Eye (tissue), 1 donor: ENCODE data around the gene PIP5K1C.
"Not testable (repeated sequence)": the region's sequence is repeated elsewhere in the genome, so short reads cannot be mapped to it uniquely, and the experiment has no call there.

Experiments used
- DNase-seq: peaks from one replicate; pipeline ENCODE4 v3.0.0-alpha.2; 2015

The PIP5K1C gene

GRCh38 chr19:3585301-3586126 is 114.8 kb downstream of the PIP5K1C start, which contains the start of gene GIPC3:
GIPC3 (plus strand) TSS chr19:3585478; CDS start chr19:3585598, 120 bp downstream.
- DNase-seq: no peak

- DNase-seq: not testable (repeated sequence)
Measured at GRCh38 chr19:3584036-3584802, 116.0 kb downstream of the PIP5K1C start.

- not testable (repeated sequence) for DNase-seq
Measured at GRCh38 chr19:3581792-3582191, 118.5 kb downstream of the PIP5K1C start.
